ENCODE data around the gene DLGAP4.

Gene DLGAP4

GRCh38 chr20:36305602-36306551, at the start of gene DLGAP4:
Gene DLGAP4 (plus strand): TSS chr20:36306339. CDS start chr20:36431718, 125,379 bp downstream.
- DNase-seq: no peak

- DNase-seq: no peak
These were observed 46.7 kb upstream of the DLGAP4 start for GRCh38 chr20:36259177-36260061.

- no peak for DNase-seq
These were observed 45.8 kb upstream of the DLGAP4 start for GRCh38 chr20:36260316-36260715.

- no peak for DNase-seq
These were observed 44.6 kb upstream of the DLGAP4 start for GRCh38 chr20:36261389-36262105.

GRCh38 chr20:36262440-36262839, 43.7 kb upstream of the DLGAP4 start:
- DNase-seq: no peak

- DNase-seq: no peak
These were observed 41.5 kb upstream of the DLGAP4 start for GRCh38 chr20:36264426-36265246.

GRCh38 chr20:36266189-36266588, 40.0 kb upstream of the DLGAP4 start:
- DNase-seq: no peak

GRCh38 chr20:36267605-36268381, 38.3 kb upstream of the DLGAP4 start:
- no peak for DNase-seq

GRCh38 chr20:36268440-36269342, 37.4 kb upstream of the DLGAP4 start:
- DNase-seq: no peak

GRCh38 chr20:36269507-36269906, 36.6 kb upstream of the DLGAP4 start:
- DNase-seq: no peak

GRCh38 chr20:36270744-36271638, 35.1 kb upstream of the DLGAP4 start:
- DNase-seq: no peak

- no peak for DNase-seq
These were observed 34.2 kb upstream of the DLGAP4 start for GRCh38 chr20:36271639-36272546.

- DNase-seq: no peak
These were observed 33.5 kb upstream of the DLGAP4 start for GRCh38 chr20:36272547-36273220.

GRCh38 chr20:36273414-36274180, 32.5 kb upstream of the DLGAP4 start:
- no peak for DNase-seq

- no peak for DNase-seq
These were observed 31.8 kb upstream of the DLGAP4 start for GRCh38 chr20:36274181-36274841.

GRCh38 chr20:36275011-36275410, 31.1 kb upstream of the DLGAP4 start:
- no peak for DNase-seq
